GM12874 (cell line): ENCODE data around the gene TTC9B.

Experiments
- CTCF ChIP-seq: IDR thresholded peaks from 2 replicates; pipeline ENCODE4 v1.5.1; 2011; ENCODE audit warnings: low read depth, mild to moderate bottlenecking, control low read depth, low read length, moderate library complexity; ENCODE audit not compliant: insufficient read depth

Gene TTC9B

DNA sequence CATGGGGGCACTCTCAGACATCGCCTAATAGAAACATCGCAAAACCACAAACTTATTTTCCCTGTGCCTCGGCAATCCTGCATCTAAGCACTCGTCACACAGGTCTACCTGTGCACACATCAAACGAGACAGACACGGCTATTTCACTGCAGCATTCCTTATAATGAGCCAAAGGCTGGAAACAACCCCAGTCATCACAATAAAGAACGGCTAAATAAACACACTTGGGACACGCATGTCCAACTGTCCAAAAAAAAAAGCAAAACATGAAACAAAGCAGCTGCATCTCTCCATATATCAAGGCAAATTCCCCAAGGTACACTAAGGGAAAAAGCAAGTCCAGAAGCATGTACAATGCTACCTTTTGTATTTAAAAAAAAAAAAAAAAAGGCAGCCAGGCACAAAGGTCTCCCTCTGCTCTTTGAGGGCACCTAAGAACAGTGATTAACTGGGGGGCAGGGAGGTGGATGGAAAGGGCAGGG is 35.5 kb upstream of the TTC9B start:
- no peak for TF ChIP-seq CTCF

DNA sequence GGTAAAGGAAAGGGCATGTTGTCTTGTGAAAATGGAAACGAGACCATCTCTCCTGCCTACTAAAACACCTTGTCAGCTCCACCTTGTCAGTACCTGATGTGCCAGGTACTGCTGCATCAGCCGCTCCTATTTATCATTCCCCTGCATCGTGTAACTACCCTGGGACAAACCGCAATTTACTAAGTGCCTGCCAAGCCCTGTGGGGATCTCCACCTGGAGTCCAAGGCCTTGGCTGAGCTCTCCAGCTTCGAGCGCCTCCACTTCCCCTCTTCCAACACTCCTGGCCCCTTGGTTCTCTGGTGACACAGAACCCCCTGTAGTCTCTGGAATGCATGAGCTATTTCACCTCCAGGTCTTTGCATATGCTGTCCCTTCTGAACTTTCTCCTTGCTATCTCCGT is 34.2 kb upstream of the TTC9B start:
- TF ChIP-seq CTCF = no peak

DNA sequence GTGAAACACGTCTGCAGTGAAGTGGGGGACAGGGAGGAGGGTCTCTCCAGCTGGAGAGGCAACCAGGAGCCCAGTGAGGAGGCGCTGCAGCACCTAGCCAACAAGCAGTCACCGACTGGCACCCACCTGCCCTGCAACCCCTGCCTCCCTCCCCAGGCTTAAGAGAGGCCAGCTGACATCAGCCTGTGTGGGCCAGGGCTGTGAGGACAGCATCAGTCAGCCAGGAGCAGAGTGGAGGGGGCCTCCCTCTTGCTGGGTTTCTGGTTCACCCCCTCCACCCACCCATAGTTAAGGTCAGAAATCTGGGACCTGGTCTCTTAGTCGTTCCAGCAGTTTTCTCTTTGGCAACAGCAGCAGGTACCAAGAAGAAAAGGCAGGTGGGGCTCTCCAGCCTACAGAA is 33.8 kb upstream of the TTC9B start:
- TF ChIP-seq CTCF = no peak

DNA sequence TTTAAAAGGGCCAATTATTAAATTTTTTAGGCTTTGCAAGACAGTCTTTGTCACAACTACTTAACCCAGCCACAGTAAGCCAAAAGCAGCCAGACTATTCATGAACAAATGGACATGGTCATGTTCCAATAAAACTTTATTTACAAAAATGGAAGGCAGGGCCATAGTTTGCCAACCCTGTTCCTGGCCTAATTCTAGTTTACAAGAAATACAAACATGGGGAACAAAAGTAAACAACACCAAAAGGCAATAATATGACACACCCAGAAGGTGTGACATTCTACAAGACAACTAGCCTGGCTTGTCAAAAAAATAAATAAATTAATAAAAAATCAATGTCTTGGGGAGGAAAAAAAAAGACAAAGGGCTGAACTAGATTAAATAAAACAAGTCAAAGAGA is 33.1 kb upstream of the TTC9B start:
- no peak for TF ChIP-seq CTCF

DNA sequence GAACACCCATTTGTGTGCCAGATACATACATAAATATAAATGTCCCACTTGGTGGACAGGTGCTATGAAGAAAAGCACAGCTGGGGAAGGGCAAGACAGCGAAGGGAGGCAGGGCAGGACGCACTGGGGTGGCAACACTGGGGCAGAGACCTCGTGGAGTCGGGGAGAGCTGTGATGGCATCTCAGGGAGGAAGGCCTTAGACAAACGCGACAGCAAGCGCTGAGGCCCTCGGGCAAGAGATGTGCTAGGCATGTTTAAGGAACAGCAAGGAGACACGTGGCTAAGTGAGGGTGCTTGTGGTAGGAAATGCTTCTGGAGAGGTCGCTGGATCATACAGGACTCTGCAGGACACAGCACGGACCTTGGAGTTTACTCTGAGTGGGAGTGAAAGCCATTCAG is 31.6 kb upstream of the TTC9B start:
- no peak for TF ChIP-seq CTCF

DNA sequence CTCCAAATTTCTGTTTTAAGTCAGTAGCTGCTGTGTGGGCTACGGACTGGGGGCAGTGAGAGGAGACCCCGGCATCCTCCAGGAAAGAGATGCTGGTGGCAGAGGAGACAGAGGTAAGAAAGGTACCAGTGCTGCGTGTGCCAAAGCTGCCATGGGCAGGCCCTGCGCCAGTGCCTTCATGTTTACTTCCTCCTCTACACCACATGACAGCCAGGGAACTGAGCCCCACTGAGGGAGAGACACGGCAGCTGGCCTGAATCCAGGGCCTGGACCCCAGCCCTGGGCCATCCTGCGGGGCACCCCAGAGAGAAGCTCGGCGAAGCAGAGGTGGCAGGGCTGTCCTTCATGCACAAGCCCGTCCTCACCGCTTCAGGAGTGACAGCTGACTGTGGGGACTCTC is 31.0 kb upstream of the TTC9B start:
- no peak for TF ChIP-seq CTCF

- TF ChIP-seq CTCF = no peak
Measured at GRCh38 chr19:40247735-40248262, 29.6 kb upstream of the TTC9B start.
